CD4-positive, alpha-beta T cell treated with Interleukin-17A for 1 hour (primary cell): ENCODE data around the gene MET.

ENCODE experiments used
- DNase-seq: peaks from one replicate; pipeline ENCODE4 v3.0.0-alpha.2; 2020

The MET gene

GRCh38 chr7:116786791-116787443 is 114.9 kb downstream of the MET start:
- peak; percentile 18 for DNase-seq

- DNase-seq = no peak
Observed at GRCh38 chr7:116787881-116788280, 115.9 kb downstream of the MET start.

GRCh38 chr7:116788572-116789197 is 116.7 kb downstream of the MET start:
- DNase-seq = no peak

DNA sequence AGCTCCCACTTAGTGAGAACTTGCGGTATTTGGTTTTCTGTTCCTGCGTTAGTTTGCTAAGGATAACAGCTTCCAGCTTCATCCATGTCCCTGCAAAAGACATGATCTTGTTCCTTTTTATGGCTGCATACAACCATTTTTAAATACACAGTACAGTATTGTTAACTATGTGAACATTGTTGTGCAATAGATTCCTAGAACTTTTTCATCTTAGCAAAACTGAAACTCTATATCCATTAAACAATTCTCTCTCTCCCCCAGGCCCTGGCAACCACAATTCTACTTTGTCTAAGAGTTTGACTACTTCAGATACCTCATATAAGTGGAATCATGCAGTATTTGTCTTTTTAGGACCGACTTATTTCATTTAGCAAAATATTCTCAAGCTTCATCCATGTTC is 118.0 kb downstream of the MET start:
- no peak for DNase-seq

DNA sequence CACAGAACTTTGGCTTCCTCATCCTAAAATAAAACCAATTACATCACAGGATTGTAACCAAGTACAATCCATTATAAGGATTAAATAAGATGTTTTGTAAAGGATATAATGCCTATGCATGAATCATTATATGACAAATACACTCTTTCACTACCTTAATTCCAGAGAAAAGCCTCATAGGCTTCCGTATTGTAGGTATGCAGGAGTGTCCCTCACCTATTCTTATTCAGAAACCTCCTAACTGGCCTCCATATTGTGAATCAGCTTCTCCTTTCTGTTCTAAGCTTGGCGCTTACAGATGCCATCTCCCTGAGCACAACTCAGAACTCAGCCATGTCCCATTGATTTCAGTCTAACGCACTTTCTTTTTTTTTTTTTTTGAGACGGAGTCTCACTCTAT is 120.8 kb downstream of the MET start:
- no peak for DNase-seq

DNA sequence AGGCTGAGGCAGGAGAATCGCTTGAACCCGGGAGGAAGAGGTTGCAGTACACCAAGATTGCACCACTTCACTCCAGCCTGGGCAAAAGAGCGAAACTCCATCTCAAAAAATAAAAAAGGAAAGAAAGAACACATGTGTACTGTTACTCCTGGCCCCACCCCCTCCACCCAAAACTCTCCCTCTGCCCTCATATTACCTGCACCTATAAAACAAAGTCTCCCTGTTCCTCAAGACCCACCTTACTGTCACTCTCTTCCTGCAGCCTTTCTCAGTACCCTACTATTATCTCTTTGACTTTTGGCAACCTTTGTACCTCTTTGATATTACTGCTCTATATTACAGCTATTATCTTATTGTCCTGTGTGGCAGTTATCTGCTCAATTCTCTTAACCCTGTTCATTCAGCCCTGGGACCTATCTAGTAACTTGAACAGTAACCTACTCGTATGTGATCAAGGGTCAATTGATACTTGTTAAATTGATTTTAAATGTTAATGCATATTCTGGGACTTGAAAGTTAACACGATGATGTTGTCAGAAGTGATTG is 121.9 kb downstream of the MET start:
- DNase-seq = no peak

GRCh38 chr7:116796471-116796870 is 124.5 kb downstream of the MET start:
- no peak for DNase-seq

GRCh38 chr7:116797612-116798011 is 125.6 kb downstream of the MET start:
- DNase-seq = no peak

DNA sequence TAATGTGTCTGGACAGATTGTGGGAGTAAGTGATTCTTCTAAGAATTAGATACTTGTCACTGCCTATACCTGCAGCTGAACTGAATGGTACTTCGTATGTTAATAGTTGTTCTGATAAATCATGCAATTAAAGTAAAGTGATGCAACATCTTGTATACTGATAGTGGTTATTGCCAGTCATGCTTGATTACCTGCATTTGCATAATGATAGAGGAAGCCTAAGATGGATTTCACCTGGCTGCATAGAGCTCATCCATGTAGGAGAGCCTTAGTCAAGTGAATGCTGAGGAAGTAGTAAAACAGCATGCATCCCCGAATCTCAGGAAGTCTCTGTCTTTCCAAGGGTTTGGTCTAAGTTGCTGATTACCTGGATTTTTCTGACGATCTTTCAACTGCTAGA is 126.2 kb downstream of the MET start:
- DNase-seq = no peak

- no peak for DNase-seq
Observed at GRCh38 chr7:116799916-116800315, 127.9 kb downstream of the MET start.

DNA sequence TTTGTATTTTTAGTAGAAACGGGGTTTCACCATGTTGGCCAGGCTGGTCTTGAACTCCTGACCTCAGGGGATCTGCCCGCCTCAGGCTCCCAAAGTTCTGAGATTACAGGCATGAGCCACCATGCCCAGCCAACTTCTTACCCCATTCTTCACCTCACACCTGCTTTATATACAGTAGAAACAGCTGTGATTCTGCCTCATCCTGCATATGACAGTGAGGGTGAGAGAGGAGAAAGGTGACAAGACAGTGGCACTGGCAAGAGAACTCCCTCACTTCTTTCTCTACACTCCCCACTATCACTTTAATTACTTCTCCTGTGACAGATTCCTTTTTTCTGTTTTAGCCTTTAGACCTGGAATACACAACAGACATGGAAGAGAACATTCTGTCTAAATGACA is 128.6 kb downstream of the MET start:
- DNase-seq = no peak

GRCh38 chr7:116801092-116801710 is 129.2 kb downstream of the MET start:
- no peak for DNase-seq

DNA sequence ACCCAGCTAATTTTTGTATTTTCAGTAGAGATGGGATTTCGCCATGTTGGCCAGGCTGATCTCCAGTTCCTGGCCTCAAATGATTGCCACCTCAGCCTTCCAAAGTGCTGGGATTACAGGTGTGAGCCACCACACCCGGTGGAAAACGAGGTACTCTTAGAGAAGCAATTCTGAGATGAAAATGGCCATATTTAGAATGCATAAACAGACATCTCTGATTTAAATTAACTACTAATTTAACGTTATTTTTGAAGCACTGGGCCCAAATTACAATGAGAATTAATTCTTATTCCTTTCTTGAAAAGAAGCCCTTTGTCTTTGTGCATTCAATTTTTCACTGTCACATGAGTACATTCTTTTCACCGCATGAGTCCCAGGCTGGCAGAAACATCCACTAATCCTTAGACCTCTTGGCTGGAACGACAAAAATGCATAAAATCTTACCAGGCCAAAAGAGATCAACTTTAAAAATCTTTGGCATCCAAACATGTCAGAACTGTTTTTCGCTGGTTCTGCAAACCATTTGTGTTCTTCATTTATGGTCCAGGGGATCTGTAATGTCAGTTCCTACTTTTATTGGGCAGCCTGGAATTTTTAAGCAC is 130.2 kb downstream of the MET start:
- no peak for DNase-seq

DNA sequence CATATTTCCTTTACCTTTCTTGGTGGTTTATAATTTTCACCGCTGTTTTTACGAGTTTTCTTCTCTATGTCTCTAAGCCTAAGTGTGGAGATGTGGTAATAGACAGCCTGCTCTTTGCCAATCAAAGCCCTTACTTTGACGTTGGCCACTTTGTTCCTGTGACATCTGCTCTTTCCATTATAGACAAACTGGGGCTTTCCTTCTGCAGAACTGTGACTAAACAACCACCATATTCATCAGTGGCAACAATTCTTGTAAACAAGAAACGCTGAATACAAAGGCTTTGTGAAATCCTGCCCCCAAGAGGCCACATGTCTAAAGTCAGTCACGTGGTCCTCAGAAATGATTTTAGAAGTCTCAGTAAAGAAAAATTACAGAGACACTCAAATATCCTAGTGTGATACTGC is 130.8 kb downstream of the MET start:
- DNase-seq = peak; percentile 28

DNA sequence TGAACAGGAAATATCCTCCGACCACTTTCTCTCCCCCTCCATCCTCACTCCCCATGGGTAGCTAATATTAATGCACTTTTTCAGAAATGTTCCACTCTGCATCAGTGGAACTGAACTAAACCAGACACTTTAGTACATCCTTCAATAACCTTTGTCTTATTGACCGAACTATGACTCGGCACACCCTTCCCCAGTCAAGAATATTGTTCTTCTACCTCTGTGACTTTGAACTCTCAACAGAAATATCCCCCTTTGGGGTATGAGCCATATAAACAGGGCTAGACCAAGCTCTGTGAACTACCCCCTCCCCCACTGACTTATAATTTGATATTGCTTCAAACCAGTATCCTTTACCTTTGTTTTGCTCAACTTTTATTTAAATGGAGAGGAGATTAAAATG is 132.5 kb downstream of the MET start:
- DNase-seq = no peak

DNA sequence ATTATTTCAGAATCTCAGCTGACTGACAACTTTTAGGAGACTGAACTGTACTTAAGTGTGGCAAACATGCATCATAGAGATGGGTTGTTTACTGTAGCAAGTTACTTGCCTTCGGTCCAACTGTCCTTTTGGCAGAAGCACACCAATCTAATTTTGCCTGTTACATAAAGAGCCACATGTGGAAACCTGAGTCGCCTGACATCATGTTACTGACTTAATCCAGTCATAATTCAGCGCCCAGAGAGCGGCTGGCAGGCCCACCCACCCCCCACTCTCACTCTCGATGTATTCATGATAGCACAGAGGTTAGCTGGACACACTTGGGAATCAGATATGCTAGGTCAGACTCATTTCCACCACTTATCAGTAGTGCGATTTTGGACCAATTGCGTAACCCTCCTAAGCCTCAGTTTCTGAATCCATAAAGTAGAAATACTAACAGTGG is 133.1 kb downstream of the MET start:
- DNase-seq = no peak

- no peak for DNase-seq
Observed at GRCh38 chr7:116806046-116806944, 134.3 kb downstream of the MET start.

DNA sequence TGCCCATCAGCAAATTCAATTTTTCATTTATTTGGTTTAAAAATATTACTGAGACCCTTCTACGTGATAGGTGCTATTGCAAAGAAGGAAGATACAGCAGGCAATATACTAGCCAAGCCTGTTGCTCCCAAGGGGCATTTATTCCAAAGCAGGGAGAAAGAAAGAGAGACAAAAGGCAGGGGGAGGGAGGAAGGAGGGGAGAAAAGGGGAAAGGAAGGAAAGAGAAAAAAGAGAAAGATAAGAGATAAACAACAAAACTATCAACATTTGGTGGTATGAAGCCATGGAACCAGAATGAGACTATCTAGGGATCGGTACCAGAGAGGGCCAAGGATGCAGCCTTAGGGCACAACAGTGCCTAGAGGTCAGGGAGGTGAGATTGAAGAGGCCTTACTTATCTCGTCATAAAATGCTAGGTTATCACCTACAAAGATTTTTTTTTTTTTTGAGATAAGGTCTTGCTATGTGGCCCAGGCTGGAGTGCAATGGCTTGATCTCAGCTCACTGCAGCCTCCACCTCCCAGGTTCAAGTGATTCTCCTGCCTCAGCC is 135.1 kb downstream of the MET start:
- no peak for DNase-seq

- DNase-seq = peak; percentile 48
Observed at GRCh38 chr7:116809636-116810266, 137.8 kb downstream of the MET start.

DNA sequence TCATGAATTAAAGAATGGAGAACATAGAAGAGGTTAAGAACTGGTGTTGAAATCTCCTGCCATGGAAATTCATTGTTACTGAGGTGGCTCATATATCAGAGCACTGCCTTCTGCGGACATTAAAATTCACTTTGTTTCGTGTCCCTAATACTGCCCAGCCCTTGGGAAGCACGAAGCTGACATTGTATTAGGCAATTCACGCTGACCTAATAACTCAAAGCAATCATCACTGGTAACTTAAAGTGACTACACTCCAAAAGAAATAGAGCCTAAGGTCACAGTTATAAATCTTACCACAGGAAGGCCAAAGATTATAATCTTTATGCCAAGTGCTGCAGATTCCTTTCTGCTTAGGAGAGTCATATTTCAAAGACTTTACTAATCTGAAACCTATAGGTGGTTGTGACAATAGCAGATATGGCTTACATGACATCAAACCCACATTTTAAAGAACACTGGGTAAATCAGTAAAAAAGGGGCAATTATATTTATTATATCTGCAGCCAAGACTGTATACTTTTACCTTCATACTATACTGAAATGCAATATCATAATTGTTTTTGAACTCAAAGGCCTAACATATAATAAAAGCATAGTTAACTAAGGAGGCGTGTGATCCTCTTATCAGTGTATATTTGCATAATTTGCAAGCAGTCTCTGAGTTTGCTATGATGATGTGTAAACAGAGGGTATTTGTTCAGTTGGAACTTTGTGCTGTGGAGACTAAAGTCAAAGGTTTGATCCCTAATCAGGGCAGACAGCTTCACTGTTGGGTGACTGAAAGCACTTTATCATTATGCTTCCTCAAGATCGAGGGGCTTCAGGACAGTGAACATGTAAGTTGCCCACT is 138.5 kb downstream of the MET start:
- DNase-seq = no peak

GRCh38 chr7:116811768-116812167 is 139.8 kb downstream of the MET start:
- DNase-seq = no peak
